Testis (tissue), 3 donors: ENCODE data around the gene LMNB1. TPM values are rescaled to one million over a fixed set of nuclear protein-coding genes. Genes with fewer than 3 reads are reported as not detected.

Experiments
- DNase-seq: peaks from one replicate; pipeline ENCODE4 v3.0.0-alpha.2; 2019
- H3K27ac ChIP-seq, 2 donors: fragments of 200-600 bp; sonication (generic); one replicate each; pipeline ENCODE4 v1.5.1; 2019
- H3K27me3 ChIP-seq: fragments of 200-600 bp; sonication (generic); one replicate; pipeline ENCODE4 v1.5.1; 2019
- H3K36me3 ChIP-seq: fragments of 200-600 bp; sonication (generic); one replicate; pipeline ENCODE4 v1.5.1; 2017; ENCODE audit warnings: low read depth; ENCODE audit errors: missing control alignments
- H3K4me1 ChIP-seq: fragments of 200-600 bp; sonication (generic); one replicate; pipeline ENCODE4 v1.5.1; 2019
- H3K4me3 ChIP-seq, 2 donors: fragments of 200-600 bp; sonication (generic); one replicate each; pipeline ENCODE4 v1.5.1; 2017 to 2019
- H3K9me3 ChIP-seq: fragments of 200-600 bp; sonication (generic); one replicate; pipeline ENCODE4 v1.5.1; 2017
- POLR2A ChIP-seq: fragments of 450-650 bp; IDR thresholded peaks from one replicate; pipeline ENCODE4 v1.6.1; 2017; ENCODE audit warnings: antibody characterized with exemption, mild to moderate bottlenecking, moderate library complexity
- WGBS, 2 donors: methylation state at CpG; one replicate each; pipeline ENCODE4 v1.1.5; 2018; 5-methylcytosine and 5-hydroxymethylcytosine counted together
- intact Hi-C: fragments of 100-400 bp; cut with DNase I; formaldehyde crosslinking; loops from one replicate; pipeline ENCODE4 v1.15.1; 2023; ENCODE audit warnings: low total_unique reads
- polyA plus RNA-seq: library from polyadenylated mRNA; stranded (reverse); fragments of 350-450 nt; fragmentation: Illumina TruSeq; extraction: RNeasy Lipid Tissue Mini Kit (QIAGEN cat#74804); gene quantifications from one replicate; pipeline ENCODE4 v1.2.3, GENCODE V29; 2014; ENCODE audit warnings: low read depth, low replicate concordance; ENCODE audit not compliant: insufficient read depth
- total RNA-seq, 2 donors: library from RNA; depleted of rRNA; stranded (reverse); fragments of >200 nt; gene quantifications; one replicate each; pipeline ENCODE4 v1.2.3, GENCODE V29; 2016
- TF ChIP-seq, protein P1 (sequence below), 3 experiments: fragments of 450-650 bp in 2 of 3; fragments of 200-600 bp in 1 of 3; sonication (generic) in 1 of 3; IDR thresholded peaks; one replicate each; pipeline ENCODE4 v1.5.1; 2016 to 2019; ENCODE audit warnings: antibody characterized with exemption in 3 of 3, mild to moderate bottlenecking in 2 of 3, moderate library complexity in 1 of 3

The LMNB1 gene
- total and polyA plus RNA-seq, 3 donors from 2014 or later: 13.7 to 26.1 (median 15.9) TPM

DNA sequence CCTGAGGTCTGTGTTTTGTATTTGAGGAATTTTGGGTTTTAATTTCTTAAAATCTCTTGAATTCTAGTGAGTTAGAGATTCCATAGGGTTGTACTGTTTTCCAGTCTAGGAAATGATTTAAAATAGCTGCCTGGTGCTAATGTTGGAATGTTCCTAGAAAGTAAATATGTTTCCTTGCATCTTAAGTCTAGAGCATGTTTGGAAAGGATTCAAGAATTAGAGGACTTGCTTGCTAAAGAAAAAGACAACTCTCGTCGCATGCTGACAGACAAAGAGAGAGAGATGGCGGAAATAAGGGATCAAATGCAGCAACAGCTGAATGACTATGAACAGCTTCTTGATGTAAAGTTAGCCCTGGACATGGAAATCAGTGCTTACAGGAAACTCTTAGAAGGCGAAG is 41.8 kb downstream of the LMNB1 start:
- no peak for TF ChIP-seq POLR2A
- TF ChIP-seq, protein P1, sequence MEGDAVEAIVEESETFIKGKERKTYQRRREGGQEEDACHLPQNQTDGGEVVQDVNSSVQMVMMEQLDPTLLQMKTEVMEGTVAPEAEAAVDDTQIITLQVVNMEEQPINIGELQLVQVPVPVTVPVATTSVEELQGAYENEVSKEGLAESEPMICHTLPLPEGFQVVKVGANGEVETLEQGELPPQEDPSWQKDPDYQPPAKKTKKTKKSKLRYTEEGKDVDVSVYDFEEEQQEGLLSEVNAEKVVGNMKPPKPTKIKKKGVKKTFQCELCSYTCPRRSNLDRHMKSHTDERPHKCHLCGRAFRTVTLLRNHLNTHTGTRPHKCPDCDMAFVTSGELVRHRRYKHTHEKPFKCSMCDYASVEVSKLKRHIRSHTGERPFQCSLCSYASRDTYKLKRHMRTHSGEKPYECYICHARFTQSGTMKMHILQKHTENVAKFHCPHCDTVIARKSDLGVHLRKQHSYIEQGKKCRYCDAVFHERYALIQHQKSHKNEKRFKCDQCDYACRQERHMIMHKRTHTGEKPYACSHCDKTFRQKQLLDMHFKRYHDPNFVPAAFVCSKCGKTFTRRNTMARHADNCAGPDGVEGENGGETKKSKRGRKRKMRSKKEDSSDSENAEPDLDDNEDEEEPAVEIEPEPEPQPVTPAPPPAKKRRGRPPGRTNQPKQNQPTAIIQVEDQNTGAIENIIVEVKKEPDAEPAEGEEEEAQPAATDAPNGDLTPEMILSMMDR (IDR thresholded peaks at IDR 0.05): no peak
- Histone ChIP-seq H3K9me3 (no peaks in the 10 kb centered on the region), H3K36me3 (no peaks in the 10 kb centered on the region), H3K27me3 (no peaks in the 10 kb centered on the region), H3K27ac (no peak overlapping the region), H3K4me1 (no peaks in the 10 kb centered on the region), H3K4me3 (no peak overlapping the region)
- intact Hi-C loops: no loop called here
- 91 to 95% methylated on average over 4 of the region's 4 CpGs for WGBS, 2 donors
- DNase-seq: no peak

DNA sequence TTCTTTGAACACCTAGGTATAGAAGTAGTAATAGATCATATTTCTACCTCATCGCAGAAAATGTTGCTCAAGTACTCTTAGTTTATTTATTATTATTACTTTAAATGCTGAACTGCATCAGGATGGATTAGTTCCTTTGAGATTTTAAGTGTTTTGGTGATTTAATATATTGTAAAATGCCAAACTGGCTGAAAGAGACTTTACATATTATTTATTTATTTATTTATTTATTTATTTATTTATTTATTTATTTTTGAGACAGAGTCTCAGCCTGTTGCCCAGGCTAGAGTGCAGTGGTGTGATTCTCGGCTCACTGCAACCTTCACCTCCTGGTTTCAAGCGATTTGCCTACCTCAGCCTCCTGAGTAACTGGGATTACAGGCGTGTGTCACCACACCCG is 42.3 kb downstream of the LMNB1 start:
- H3K4me1 ChIP-seq: no peaks in the 10 kb centered on the region
- no peaks in the 10 kb centered on the region for H3K9me3 ChIP-seq
- H3K27me3 ChIP-seq: no peaks in the 10 kb centered on the region
- H3K4me3 ChIP-seq: no peak overlapping the region
- WGBS, 2 donors: 95 to 98% methylated on average over 5 of the region's 5 CpGs
- no peak for DNase-seq
- no peaks in the 10 kb centered on the region for H3K36me3 ChIP-seq
- no peak for TF ChIP-seq POLR2A
- TF ChIP-seq, protein P1 (IDR thresholded peaks at IDR 0.05): no peak
- intact Hi-C loops: no loop called here
- H3K27ac ChIP-seq: no peak overlapping the region

DNA sequence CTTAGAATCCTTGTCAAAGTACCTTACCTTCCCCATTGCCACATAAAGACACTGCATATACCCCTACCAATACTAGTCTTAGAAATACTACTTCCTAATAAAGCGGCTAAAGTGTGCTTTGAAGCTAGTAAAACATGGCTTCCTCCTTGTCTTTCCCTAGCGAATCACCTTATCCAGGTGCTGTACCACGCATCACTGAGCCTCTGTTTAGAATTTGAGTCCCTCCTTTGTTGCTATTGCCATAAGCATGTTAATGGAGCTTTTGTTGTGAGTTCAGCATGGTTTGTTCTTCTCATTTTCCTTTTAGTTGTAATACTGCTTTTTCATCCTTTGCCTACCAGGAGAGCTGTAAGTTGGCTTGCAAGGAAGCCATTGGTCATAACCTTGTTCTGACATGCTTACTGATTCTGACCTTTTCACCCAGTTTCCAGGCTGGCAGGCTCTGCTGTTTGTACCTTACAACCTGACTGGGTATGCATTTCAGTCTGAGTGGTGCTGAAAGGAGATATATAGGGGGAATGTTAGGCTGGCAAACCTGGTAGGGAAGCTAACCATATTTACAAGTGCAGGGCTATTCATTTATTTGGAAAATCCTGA is 49.8 kb downstream of the LMNB1 start:
- WGBS, 2 donors: 64 to 80% methylated on average over 3 of the region's 3 CpGs
- H3K4me1 ChIP-seq: no peaks in the 10 kb centered on the region
- intact Hi-C loops: no loop called here
- DNase-seq: no peak
- no peaks in the 10 kb centered on the region for H3K27me3 ChIP-seq
- no peak overlapping the region for H3K4me3 ChIP-seq
- H3K27ac ChIP-seq: no peak overlapping the region
- no peaks in the 10 kb centered on the region for H3K36me3 ChIP-seq
- no peak for TF ChIP-seq POLR2A
- TF ChIP-seq, protein P1 (IDR thresholded peaks at IDR 0.05): no peak
- no peaks in the 10 kb centered on the region for H3K9me3 ChIP-seq

DNA sequence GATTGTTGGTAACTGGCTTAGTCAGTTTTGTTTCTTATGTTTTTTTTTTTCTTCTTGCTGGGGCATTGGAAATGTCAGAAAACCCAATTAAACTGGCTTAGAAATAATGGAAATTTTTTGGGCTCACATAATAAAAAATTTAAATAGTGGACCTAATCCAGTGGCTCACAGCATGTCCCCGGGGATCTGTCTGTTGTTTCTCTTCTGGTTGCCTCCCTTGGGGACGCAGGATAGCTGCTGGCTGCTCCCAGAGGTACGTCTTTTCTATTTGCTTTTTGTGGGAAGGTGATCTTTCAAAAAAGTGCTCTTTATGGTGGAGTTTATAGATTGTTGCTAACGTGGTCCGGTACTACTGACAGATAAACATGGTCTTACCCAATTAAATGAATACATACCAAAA is 52.2 kb downstream of the LMNB1 start:
- TF ChIP-seq POLR2A: no peak
- TF ChIP-seq, protein P1 (IDR thresholded peaks at IDR 0.05): no peak
- Histone ChIP-seq H3K36me3 (no peaks in the 10 kb centered on the region), H3K27me3 (no peaks in the 10 kb centered on the region), H3K4me1 (no peaks in the 10 kb centered on the region), H3K27ac (no peak overlapping the region), H3K4me3 (no peak overlapping the region), H3K9me3 (no peaks in the 10 kb centered on the region)
- WGBS, 2 donors: 92% methylated on average over 5 of the region's 5 CpGs
- no peak for DNase-seq
- intact Hi-C loops: no loop called here

DNA sequence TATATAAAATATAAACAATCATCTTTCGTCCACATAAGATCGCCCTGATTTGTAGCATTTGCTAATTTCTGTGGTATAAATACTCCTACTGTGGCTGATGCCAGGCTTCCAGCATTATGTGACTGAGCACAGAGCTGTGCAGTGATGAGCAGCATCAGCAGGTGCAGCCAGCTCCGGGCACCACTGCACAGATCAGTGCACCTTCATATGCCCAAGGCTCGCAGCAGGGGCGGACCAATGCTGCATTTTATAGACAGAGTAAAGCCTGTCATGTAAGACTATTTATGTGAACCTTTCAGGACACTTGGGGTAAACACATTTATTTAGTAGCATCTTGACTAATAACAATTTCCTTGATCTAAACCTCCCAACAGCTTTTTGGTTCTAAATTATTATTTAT is 53.1 kb downstream of the LMNB1 start:
- TF ChIP-seq POLR2A: no peak
- TF ChIP-seq, protein P1 (IDR thresholded peaks at IDR 0.05): no peak
- H3K4me1 ChIP-seq: no peaks in the 10 kb centered on the region
- intact Hi-C loops: no loop called here

More for the DNA sequence above, 53.1 kb downstream of the LMNB1 start:
- 94 to 96% methylated on average over 5 of the region's 5 CpGs for WGBS, 2 donors
- DNase-seq: no peak
- no peak overlapping the region for H3K4me3 ChIP-seq
- no peaks in the 10 kb centered on the region for H3K36me3 ChIP-seq
- no peaks in the 10 kb centered on the region for H3K9me3 ChIP-seq
- H3K27ac ChIP-seq: no peak overlapping the region
- no peaks in the 10 kb centered on the region for H3K27me3 ChIP-seq
